ENCODE data around the gene KRT38.

Gene KRT38

DNA sequence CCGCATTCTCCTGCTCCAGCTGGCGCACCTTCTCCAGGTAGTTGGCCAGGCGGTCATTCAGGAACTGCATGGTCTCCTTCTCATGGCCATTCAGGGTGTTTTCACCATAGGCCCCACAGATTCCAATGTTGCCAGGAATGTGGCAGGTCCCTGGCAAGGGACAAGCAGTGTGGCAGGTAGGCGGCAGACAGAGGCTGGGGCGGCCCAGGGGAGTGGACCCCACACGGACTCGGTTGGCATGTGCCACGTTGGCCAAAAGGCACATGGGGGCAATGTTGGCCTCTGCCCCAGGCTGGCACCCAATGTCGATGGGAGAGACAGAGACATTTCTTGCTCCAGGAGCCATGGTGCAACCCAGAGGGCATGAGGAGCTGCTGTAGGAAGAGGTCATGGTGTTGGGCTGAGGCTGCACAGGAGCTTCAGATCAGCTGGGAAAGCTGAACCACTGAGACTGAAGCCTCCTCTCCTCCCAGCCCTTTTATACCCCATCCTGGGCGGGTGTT, at the start of gene KRT38:
TSS of gene KRT38 (minus strand) at position 453 of the 503 bp plus-strand sequence. CDS start at position 391, 62 bp downstream.
- DNase-seq = no peak

DNA sequence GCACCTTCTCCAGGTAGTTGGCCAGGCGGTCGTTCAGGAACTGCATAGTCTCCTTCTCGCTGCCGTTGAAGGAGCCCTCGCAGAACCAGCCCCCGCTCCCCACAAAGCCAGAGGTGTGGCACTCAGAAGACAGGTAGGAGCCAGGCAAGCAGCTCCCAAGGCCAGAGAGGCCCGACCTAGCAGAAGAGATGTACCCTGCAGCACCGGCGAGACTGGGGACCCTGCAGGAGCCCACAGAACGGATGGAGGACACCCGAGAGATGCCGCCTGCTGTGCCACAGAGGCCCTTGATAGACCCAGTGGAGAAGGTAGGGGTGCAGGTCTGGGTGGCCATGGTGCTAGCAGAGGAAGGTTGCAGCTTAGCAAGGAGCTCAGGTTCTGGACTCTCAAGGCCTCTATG, 48.7 kb upstream of the KRT38 start, which contains the start of gene KRT36:
TSS of gene KRT36 (minus strand) at position 380 of the 400 bp plus-strand sequence. CDS start at position 334, 46 bp downstream.
- DNase-seq = no peak

DNA sequence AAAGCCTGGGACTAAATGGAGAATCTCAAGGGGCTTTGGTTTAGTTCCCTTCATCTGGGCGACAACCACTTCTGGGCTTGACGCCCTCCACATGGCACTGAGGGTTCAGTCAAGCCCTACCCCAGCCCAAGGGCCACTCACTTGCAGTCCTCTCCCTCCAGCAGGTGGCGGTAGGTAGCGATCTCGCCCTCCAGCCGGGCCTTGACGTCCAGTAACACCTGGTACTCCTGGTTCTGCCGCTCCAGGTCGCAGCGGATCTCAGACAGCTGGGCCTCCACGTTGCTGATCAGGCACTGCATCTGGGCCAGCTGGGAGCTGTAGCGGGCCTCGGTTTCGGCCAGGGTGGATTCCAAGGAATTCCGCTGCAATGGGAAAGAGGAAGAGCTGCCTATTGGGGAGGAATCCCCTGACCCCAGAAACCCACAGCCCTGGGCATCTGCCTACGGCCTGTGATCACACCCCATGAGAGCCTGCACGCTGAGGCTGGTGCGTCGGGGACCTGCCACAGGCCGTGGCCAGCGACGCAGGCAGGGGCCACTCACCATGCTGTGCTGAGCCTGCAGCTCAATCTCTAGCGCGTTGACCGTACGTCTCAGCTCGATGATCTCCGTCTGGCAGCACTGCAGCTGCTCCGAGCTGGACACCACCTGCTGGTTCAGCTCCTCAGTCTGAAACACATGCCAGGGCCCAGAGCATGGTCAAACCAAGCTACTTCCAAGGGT, 46.2 kb upstream of the KRT38 start:
- DNase-seq = no peak

DNA sequence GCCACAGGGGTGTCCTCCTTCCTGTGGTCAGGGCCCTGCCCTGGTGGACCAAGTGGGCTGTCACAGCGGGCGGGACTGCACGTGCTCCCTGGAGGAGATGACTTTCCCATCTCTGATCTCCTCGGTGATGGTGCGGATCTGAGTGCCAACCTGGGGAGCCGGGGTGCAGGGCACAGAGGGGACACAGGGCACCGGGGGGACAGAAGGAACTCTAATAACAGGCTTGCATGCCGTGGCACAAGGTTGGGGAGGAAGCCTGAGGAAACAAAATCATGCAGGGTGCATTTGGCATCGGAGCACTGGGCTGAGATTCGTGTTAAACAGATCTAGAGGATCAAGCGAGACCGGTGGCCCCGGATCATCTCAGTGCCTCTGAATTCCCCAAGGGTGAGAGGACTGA, 45.5 kb upstream of the KRT38 start:
- no peak for DNase-seq

DNA sequence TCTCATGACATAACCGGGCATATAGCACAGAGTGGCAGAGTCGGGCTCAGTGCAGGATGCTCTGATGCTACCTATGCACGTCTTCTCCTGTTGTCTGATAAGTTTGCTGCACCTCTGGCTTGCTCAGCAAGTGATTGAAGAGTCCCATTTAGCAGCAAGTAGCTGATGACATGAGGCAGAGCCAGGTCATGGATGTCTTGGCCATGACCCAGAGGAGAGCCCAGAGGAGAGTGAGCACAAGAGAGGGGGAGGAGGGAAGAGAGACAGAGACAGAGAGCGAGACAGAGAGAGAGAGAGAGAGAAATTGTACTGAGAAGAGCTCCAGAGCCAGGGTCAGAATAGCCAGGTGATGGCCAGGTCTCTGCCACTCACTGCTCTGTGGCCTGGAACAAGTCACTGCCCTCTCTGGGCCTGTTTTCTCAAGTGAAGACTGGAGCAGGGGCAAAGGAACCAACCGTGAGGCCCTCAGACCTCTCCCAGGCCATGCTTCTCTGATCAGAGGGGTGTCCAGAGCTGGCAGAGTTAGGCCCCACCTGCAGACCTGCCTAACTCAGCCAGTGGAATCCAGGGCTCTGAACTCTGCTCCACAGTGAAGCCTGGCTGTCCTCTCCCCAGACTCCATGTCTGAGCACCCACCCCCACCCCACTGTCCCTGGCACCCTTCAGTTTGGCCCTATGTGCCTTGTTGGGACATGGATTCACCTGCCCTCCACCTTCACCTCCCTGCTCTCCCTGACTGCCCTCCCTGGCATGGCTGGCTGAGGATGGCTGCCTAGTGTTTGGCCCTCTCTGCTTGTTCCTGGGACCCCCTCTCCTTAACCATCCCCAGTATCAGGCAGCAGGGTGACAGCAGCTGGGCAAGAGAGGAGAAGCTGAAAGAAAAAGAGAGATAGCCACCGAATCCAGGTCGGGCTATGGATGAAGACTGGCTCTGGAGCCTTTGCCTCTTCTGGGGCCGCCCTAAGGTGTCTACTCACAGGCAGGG, 44.4 kb upstream of the KRT38 start:
- DNase-seq = no peak

DNA sequence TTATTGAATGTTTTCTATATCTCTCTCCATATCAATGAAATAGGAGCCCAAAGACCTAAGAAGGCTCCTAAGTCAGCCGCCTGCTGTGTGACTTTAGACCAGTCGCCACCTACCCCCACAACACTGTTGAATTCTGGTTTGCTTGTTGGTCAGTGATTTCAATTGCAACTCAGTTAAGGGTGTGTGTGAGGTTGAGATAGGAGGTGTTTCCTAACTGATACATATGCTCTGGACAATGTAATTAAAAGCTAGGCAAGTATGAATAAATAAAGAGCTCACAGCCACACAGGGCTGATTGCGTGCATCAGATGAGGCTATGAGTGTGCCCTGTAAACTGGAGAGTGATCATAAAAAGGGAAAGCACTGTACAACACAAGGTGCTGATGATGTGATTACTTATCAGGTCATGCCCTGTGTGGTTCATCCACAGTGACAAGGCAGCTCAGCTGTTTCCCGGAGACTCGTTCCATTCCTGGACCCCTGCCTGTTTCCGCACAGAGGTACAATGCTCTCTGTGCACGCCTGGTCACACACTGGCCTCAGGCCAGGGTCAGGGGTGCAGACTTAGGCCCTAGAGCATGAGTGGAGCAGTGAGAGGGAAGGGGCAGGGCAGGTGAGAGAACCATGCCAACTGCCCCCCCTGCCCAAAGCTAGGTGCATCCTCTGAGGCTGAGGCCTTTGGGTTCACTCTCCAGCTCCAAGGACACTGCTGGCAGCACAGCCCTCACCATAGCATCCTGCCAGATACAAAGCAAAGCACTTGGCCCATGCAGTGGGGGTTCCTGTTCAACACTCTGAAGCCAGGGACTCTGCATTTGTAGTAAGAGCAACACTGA, 43.4 kb upstream of the KRT38 start:
- no peak for DNase-seq

DNA sequence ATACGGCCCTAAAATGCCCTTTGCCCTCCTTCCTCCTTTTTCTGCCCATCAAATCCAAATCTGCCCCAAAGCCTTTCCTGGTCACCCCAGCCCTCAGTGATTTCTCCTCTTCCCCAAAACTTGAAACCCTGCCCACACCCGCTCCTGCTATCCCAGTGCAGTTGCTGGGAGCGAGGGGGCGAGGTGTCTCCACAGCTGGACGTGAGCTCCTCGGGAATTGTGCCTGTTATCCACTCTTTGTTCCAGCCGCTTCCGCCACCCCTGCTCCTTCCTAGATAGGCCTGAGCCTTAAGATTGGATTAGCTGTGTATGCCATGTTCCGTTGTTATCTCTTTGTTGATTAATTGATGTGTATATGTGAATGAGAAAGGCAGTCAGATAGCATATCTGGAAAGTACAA, 42.7 kb upstream of the KRT38 start:
- DNase-seq = no peak

DNA sequence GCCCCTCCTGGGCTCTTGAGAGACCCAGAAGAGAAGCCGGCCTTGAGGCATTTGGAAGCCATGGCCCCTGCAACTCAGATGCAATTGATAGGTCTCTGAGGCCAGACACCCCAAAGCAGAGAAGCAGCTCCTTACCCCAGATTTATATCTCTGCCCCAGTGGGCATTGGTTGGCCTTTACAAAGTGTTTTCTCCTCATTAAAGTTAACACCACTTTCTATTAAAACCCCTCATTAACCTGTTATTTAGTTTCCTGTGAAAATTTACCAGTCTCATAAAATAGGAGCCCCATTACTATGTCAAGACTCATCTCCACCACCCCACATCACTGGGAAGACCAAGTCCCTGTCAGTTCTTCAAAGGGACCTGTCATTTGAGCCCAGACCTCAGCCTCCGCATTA, 40.3 kb upstream of the KRT38 start, which contains the start of gene KRT35:
TSS of gene KRT35 (minus strand) at position 116 of the 400 bp plus-strand sequence. CDS start at position 62, 54 bp downstream.
- DNase-seq = no peak

DNA sequence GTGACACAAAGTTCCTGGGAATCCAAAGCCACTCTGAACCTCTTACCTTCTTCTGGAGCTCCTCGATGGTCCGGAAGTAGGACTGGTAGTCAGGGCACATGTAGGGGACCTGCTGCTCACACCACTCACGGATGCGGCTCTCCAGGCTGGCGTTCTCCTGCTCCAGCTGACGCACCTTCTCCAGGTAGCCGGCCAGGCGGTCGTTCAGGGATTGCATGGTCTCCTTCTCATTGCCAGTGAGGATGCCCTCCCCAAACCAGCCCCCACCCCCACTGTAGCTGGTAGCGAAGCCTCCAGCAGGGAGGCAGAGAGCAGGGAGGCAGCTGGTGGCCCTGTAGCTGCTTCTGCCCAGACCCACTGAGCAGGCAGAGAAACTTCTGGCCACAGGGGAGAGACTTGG, 39.8 kb upstream of the KRT38 start:
- DNase-seq = no peak

DNA sequence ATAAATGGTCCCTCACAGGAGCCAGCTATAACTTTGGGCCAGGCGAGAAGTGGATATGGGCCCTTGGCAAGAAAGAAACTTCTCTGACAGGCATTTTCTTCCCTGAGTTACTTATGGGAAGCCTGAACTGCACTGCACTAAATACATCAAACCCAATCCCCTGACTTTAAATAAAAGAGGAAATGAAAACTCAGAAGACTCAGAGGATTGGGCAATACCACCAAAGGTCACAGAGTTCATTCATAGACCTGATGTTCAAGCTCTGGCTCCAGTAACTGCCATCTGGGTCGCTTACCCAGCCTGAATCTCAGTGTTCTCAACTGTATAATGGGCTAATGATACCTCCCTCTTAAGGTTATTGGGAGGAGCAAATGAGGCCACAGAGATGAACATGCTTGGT, 39.4 kb upstream of the KRT38 start:
- no peak for DNase-seq

DNA sequence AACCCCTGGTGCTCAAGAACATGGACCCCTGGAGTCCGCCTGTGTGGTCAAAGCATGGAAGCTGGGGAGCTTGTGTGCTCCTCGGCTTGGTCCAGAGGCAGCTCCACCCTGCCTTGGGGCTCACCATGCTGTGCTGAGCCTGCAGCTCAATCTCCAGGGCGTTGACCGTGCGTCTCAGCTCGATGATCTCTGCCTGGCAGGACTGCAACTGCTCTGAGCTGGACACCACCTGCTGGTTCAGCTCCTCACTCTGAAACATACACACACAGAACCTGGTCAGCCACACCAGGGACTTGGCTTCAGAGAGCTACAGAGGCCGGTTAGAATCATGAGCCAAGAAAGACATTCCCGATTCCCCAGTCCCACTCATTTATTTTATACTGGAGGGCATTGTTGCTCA, 37.5 kb upstream of the KRT38 start:
- DNase-seq = no peak

DNA sequence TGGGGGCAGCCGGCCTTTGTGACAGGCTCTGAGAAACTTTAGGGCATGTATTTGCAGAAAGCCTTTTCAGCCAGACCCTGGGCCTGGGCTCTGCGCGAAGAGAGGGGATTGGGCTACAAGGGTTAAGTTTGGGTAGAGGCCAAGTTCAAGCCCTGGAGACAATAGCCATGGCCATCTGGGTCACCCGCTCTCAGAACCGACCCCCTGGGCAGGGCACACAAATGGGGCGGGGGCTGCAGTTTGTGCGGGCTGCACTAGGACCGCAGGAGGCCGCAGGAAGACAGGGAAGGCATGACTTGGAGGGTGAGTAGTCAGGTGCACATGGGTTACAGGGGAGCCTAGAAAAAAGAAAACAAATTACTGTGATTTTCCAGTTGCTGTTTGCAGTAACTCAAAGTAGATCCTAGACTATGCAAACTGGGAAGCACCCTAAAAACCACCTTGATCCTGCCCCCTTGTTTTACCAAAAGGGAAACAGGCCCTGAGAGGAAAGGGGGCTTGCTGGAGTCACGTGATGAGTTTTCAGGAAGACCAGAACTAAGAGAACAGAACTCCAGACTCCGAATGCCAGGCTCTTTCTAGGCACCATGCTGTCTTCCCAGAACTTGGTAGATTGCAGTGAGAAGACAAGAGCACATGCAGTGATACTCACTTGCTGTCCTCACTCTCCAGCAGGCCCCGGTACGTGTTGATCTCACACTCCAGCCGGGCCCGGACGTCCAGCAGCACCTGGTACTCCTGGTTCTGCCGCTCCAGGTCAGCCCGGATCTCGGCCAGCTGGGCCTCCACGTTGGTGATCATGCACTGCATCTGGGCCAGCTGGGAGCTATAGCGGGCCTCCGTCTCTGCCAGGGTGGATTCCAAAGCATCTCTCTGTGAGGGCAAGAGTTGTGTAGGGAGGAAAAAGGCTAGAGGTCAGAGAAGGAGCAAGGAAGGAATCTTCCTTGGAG, 36.4 kb upstream of the KRT38 start:
- no peak for DNase-seq

DNA sequence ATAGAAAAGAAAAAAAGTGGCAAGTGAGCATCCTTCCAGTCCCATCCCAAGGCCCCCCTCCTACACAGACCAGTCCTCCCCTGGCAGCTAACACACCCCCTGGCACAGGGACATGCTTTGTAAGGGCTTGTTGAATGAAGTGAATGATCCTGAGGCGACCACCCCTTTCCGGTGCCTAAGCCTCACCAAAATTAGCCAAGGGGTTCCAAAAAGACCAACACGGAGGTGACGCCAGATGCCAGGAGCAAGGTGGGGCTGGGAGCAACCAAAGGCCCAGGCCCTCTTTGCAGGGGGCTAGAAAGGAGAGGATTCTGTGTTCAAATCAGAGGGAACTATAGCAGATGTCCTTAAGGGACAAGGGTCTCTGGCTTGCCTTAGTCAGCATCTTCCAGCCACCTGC, 34.6 kb upstream of the KRT38 start:
- no peak for DNase-seq

DNA sequence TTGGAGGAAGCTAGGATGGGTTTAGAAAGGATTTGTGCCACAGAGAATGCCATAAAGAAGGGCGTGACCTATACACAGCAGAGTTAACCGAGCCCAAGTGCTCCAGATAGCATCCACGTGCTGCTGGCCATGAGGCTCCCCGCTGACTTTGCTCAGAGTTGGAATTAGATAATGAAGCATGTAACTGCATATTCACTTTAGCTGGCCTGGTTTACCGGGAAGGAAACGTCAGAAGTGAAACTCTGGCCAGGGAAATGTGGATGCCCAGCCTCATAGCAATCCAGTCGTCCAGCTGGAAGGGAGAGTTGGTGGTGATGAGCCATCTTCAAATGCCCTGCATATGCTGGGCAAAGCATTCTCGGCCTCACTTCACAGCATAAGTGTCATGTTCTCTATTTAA, 34.1 kb upstream of the KRT38 start:
- DNase-seq = no peak

DNA sequence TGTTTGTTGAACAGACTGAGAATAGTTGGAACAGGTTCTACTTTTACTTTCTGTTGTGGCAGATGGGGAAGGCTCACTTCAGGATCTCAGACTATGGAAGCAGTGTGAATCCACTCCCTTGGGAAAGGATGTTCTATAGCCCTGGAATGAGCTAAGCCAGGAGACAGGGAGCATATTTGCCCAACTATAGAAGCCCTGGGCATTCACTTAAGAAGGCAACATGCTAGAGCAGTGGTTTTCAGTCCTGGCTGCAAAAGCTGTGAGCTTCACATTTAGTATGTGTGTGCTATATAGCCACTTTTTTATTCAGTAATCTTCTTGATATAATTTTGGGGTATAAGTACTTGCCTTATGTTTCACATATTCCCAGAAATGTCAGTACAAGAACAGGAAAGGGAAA, 27.6 kb upstream of the KRT38 start:
- DNase-seq = no peak

DNA sequence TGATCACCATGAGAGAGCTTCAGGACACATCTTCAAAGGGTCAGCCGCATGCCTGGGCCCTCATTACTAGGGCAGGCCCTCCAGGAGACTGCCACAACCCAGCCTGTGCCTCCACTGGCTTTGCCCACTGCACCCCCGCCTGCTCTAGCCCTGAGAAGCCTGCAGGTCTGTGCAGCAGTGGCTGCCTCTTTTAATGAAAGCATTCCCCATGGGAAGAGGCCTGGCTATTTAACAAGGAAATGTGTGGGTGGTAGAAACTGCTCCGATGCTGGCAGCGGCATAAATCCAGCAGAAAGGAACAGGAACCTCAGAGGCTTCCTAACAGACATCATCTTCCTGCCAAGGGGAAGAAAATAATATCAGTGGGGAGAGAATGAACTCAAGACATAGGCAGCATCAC, 26.8 kb upstream of the KRT38 start:
- DNase-seq = no peak

DNA sequence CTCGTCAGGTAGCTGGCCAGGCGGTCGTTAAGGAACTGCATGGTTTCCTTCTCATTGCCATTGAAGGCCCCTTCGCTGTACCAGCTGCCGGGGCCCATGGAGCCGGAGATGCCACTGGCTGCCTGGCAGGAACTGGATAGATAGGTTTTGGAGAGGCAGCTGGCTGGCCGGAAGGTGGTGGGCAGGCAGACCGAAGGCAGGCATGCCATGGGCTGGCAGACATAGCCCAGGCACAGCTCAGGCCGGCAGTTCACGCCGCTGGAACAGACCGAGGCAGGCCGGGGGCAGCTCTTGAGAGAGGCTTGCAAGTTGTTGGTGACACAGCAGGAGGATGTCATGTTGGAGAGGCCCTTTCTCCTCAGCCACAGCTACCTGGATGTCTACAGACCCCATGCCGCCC, 26.2 kb upstream of the KRT38 start, which contains the start of gene KRT32:
TSS of gene KRT32 (minus strand) at position 399 of the 400 bp plus-strand sequence. CDS start at position 338, 61 bp downstream.
- DNase-seq = no peak

DNA sequence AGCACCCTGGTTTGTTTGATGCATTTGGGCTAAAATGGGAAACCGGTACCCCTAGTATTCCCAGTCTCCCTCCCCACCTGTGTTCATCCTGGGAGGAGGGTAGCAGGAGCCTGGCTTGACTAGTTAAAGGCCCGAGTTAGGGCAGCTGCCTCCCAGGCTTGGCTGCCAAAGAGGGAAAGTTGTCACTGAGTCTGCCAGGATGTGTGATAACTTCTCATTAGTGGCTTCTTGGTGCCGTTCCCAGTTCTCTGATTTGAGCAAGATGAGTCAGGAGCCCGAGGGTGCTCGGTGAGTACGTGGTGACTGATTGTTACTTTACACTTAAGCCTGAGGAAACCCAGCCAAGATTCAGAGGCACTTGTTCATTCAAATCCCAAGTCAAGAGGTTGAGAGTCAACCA, 23.9 kb upstream of the KRT38 start:
- DNase-seq = no peak

DNA sequence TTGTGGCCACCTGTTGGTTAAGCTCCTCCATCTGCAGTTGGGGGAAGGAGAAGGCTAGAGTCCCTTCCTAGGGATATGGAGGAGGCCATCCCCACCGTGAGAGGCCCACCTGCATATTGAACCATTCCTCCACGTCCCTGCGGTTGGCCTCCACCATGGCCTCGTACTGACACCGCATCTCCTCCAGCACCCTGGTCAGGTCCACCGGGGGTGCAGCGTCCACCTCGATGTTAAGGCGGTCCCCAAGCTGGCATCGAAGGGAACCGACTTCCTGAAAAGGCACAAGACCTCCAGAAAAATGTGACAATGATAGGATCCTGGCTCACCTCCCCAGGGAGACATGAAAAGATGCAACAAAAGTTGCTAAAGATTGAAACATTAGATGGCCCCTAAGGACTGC, 23.4 kb upstream of the KRT38 start:
- no peak for DNase-seq

DNA sequence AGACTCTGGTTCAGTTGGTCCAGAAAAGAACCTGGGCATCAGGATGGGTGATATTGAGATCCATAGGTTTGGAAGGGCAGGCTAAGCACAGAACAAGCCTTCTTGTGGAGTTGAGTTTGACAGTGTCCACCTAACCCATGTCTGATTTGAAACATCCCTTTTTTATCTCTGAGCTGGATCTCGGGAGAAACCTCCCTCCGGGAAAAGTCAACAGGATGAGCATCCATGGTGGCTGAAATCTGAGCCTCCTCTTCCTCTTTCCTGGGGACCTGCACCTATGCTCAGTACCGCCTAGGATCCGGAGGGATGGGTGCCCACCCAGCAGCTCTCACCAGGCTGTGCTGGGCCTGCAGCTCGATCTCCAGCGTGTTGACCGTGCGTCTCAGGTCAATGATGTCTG, 23.0 kb upstream of the KRT38 start:
- no peak for DNase-seq

DNA sequence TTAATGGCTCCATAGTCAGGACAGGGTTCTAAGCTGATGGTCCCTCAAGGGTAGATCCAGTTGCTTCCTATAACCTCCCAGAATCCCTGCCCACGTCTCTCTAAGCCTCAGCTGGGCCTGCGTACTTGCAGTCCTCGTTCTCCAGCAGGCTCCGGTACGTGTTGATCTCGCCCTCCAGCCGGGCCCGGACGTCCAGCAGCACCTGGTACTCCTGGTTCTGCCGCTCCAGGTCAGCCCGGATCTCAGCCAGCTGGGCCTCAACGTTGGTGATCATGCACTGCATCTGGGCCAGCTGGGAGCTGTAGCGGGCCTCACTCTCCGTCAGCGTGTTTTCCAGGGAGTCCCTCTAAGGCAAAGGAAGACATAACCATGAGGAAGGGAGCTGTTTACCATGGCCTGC, 21.9 kb upstream of the KRT38 start:
- DNase-seq = no peak

Measured in NCI-H524 (cell line).